GM10248 (cell line): Measurements from ENCODE around the gene C11orf97.
"Not testable (repeated sequence)": the region's sequence is repeated elsewhere in the genome, so short reads cannot be mapped to it uniquely, and the experiment has no call there.

Experiments
- CTCF ChIA-PET: fragments of 300-600 bp; sonication (Branson Sonifier 250); formaldehyde crosslinking; extraction: SDS; loops from one replicate; lab custom pipeline; 2021; ENCODE audit warnings: antibody characterized with exemption; lab: Yijun Ruan, JAX
- POLR2A ChIA-PET: fragments of 350-650 bp; sonication (Branson Sonifier 250); formaldehyde crosslinking; extraction: SDS; loops from one replicate; lab custom pipeline; 2020; ENCODE audit warnings: antibody characterized with exemption; lab: Yijun Ruan, JAX
- DNase-seq: peaks from one replicate; pipeline ENCODE4 v3.0.0; 2012; ENCODE audit errors: extremely low spot score
- TF ChIP-seq, protein P1 (sequence below): IDR thresholded peaks from 2 replicates; pipeline ENCODE4 v1.5.1; 2012; ENCODE audit warnings: mild to moderate bottlenecking, low read depth; ENCODE audit errors: extremely low read depth, missing control alignments, control extremely low read depth

C11orf97 gene

GRCh38 chr11:94549146-94549545 lies 36.9 kb downstream of the C11orf97 start:
- POLR2A ChIA-PET = no interaction called here
- CTCF ChIA-PET = interaction anchor here (1.6 kb wide), 1 partner anchor 10 kb away, joined by 3 read pairs; no protein-coding TSS in a partner anchor
- DNase-seq = no peak
- TF ChIP-seq, protein P1, sequence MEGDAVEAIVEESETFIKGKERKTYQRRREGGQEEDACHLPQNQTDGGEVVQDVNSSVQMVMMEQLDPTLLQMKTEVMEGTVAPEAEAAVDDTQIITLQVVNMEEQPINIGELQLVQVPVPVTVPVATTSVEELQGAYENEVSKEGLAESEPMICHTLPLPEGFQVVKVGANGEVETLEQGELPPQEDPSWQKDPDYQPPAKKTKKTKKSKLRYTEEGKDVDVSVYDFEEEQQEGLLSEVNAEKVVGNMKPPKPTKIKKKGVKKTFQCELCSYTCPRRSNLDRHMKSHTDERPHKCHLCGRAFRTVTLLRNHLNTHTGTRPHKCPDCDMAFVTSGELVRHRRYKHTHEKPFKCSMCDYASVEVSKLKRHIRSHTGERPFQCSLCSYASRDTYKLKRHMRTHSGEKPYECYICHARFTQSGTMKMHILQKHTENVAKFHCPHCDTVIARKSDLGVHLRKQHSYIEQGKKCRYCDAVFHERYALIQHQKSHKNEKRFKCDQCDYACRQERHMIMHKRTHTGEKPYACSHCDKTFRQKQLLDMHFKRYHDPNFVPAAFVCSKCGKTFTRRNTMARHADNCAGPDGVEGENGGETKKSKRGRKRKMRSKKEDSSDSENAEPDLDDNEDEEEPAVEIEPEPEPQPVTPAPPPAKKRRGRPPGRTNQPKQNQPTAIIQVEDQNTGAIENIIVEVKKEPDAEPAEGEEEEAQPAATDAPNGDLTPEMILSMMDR = no peak

DNA sequence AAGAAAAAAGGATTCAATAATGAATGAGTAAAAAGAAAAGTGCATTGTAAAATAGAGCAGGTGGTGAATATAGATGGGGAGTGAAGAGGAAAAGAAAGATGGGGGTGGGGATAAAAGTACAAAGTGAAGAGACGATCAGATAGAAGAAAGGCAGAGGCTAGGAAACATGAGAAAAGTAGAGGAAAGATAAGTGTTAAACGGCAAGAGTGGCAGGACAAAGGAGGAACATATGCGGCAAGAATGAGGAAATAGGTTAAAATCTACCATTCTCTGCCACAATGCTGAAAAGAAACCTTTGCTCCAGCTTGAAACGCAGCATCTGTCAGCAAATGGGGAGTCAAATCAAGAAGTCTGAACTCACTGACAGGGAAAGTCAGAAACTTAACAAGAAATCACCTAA lies 38.3 kb downstream of the C11orf97 start:
- TF ChIP-seq, protein P1 = no peak
- DNase-seq = peak; percentile 25
- ChIA-PET CTCF (interaction anchor here (0.9 to 1.2 kb wide), 2 partner anchors 11 to 31 kb away, joined by 4 read pairs; no protein-coding TSS in a partner anchor), POLR2A (no interaction called here)

DNA sequence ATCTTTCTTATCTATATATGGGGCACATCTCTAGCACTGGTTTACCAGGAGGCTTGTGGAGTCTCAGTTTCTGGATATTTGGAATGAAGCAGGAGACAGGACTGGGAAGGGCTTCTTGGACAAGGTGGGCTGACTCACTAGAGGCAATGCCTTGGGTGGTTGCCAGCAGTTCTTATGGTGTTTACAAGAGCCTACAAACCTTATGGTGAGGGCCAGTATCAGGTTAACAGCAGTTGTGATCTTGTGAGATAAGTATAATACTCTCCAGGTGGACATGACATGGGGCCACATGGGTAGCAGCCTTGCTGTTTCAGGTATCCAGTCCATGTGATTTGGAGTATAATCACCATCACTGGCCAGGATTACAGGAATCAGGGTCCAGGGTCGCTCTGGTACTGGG lies 41.7 kb downstream of the C11orf97 start:
- POLR2A ChIA-PET = no interaction called here

DNA sequence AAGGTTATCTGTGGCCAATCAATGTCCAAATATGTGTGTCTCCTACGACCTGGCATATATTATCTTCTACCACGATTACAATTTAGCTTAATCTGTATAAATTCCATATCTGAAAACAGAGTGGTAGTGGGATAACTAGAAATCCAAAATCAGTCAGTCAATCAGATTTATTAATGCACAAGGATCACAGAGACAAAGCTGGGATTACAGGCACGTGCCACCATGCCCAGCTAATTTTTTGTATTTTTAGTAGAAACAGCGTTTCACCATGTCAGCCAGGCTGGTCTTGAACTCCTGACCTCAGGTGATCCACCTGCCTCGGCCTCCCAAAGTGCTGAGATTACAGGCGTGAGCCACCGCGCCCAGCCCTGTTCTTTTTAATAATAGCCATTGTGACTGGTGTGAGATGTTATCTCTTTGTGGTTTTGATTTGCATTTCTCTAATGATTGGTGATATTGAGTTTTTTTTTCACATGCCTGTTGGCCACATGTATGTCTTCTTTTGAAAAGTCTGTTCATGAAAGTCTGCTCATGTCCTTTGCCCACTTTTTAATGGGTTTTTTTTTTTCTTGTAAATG lies 43.6 kb downstream of the C11orf97 start:
- POLR2A ChIA-PET = not testable (repeated sequence)

More for the DNA sequence above, 41.7 kb downstream of the C11orf97 start:
- CTCF ChIA-PET = interaction anchor here (1.3 to 1.5 kb wide), 2 partner anchors 14 to 25 kb away, joined by 3 read pairs; no protein-coding TSS in a partner anchor
- TF ChIP-seq, protein P1 = no peak
- no peak for DNase-seq

DNA sequence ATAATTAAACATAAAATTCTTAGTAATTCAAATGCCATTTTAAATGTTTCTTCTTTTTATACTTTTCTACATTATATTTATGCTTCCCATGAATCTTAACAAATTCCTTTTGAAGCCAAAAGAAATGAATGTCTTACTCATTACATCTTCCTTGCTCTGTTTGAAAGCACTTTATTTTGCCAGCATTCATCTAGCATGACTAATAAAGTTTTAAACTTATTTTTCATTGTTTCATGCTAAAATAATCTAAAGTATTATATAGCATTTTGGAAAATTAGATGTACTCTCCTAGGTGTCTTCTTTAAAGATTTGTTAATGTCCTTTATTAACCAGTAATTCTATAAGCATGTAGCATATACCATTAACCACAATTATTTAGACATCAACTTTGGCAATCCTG lies 45.2 kb downstream of the C11orf97 start:
- CTCF ChIA-PET = interaction anchor here (0.8 kb wide), 1 partner anchor 10 kb away, joined by 3 read pairs; no protein-coding TSS in a partner anchor
- DNase-seq = no peak
- TF ChIP-seq, protein P1 = no peak
- POLR2A ChIA-PET = interaction anchor here (0.6 kb wide), 1 partner anchor 1028 kb away, joined by 3 read pairs; no protein-coding TSS in a partner anchor

More for the DNA sequence above, 43.6 kb downstream of the C11orf97 start:
- not testable (repeated sequence) for DNase-seq
- CTCF ChIA-PET = interaction anchor here (0.8 to 1.5 kb wide), 4 partner anchors 12 to 372 kb away, joined by 3 to 4 read pairs (median 3); no protein-coding TSS in a partner anchor

DNA sequence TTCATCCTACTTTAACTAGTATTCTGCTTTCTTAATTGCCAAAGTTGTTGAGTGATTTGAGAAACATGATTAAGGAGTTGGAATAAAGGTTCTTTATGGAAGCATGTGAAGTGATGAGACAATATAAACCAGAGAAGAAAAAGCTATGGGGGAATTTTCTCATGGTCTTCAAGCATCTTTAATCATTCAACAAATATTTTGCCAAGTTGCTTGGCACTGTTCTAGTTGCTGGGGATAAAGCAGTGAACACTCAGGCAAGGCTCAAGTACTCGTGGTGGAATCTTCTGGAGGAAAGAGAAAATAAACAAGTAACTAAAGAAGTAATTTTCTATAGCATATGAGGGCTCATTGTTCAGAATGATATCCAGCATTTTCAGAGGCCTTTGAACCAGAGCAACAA lies 45.7 kb downstream of the C11orf97 start:
- DNase-seq = no peak
- TF ChIP-seq, protein P1 = no peak
- ChIA-PET POLR2A (no interaction called here), CTCF (no interaction called here)

DNA sequence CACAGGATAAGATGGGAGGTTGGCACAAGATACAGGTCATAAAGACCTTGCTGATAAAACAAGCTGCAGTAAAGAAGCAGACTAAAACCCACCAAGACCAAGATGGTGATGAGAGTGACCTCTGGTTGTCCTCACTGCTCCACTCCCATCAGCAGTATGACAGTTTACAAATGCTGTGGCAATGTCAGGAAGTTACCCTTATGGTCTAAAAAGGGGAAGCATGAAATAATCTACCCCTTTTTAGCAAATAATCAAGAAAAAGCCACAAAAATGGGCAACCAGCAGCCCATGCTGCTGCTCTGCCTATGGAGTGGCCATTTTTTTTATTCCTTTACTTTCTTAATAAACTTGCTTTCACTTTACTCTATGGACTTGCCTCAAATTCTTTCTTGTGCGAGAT lies 46.2 kb downstream of the C11orf97 start:
- no peak for DNase-seq
- POLR2A ChIA-PET = no interaction called here
- TF ChIP-seq, protein P1 = no peak
- CTCF ChIA-PET = interaction anchor here (0.7 to 1.4 kb wide), 3 partner anchors 9 to 29 kb away, joined by 3 to 4 read pairs (median 3); no protein-coding TSS in a partner anchor
